ENCODE data around the gene SRSF10.

Gene SRSF10

GRCh38 chr1:24005163-24005562, 25.0 kb upstream of the SRSF10 start:
- H3K4me3 ChIP-seq (replicated peaks; ENCODE audit: low read depth, low read length): no peak overlapping the region
- no peak for DNase-seq (ENCODE audit: low read depth)
- no peak for TF ChIP-seq CTCF (IDR thresholded peaks at IDR 0.05; ENCODE audit: low read length, missing control alignments)

- DNase-seq (ENCODE audit: low read depth): no peak
- H3K4me3 ChIP-seq (replicated peaks; ENCODE audit: low read depth, low read length): no peak overlapping the region
- no peak for TF ChIP-seq CTCF (IDR thresholded peaks at IDR 0.05; ENCODE audit: low read length, missing control alignments)
Observed at GRCh38 chr1:24004132-24004531, 24.0 kb upstream of the SRSF10 start.

- H3K4me3 ChIP-seq (replicated peaks; ENCODE audit: low read depth, low read length): no peak overlapping the region
- no peak for TF ChIP-seq CTCF (IDR thresholded peaks at IDR 0.05; ENCODE audit: low read length, missing control alignments)
- DNase-seq (ENCODE audit: low read depth): peak; percentile 89
Observed at GRCh38 chr1:24003331-24003972, 23.3 kb upstream of the SRSF10 start.

GRCh38 chr1:24002695-24003094, 22.6 kb upstream of the SRSF10 start:
- no peak for TF ChIP-seq CTCF (IDR thresholded peaks at IDR 0.05; ENCODE audit: low read length, missing control alignments)
- H3K4me3 ChIP-seq (replicated peaks; ENCODE audit: low read depth, low read length): no peak overlapping the region
- no peak for DNase-seq (ENCODE audit: low read depth)

DNA sequence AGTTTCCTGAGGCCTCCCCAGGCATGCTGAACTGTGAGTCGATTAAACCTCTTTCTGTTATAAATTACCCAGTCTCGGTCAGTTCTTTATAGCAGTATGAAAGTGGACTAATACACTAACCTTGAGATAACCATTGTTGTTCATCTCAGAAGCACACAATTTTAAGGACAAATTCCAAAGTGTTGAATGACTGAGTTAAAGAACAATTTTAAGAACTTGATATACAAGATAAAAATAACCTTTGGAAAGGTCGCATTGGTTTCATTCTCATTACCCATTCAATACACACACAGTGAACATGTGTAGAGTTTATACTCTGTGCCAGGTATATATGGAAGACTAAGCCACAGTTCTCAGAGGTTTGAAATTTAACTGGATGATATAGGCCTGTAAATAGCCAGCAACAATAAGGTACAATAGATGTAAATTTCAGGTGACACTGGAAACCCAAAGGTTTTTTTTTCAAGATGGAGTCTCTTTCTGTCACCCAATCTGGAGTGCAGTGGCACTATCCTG, 19.1 kb upstream of the SRSF10 start:
- no peak for TF ChIP-seq CTCF (IDR thresholded peaks at IDR 0.05; ENCODE audit: low read length, missing control alignments)
- no peak overlapping the region for H3K4me3 ChIP-seq (replicated peaks; ENCODE audit: low read depth, low read length)
- no peak for DNase-seq (ENCODE audit: low read depth)

- TF ChIP-seq CTCF (IDR thresholded peaks at IDR 0.05; ENCODE audit: low read length, missing control alignments): no peak
- H3K4me3 ChIP-seq (replicated peaks; ENCODE audit: low read depth, low read length): no peak overlapping the region
- no peak for DNase-seq (ENCODE audit: low read depth)
Observed at GRCh38 chr1:23997812-23998211, 17.7 kb upstream of the SRSF10 start.

- no peak for TF ChIP-seq CTCF (IDR thresholded peaks at IDR 0.05; ENCODE audit: low read length, missing control alignments)
- no peak overlapping the region for H3K4me3 ChIP-seq (replicated peaks; ENCODE audit: low read depth, low read length)
- DNase-seq (ENCODE audit: low read depth): no peak
Observed at GRCh38 chr1:23996700-23997229, 16.6 kb upstream of the SRSF10 start.
